Mesendoderm (in vitro differentiated cells): ENCODE data around the gene ARHGAP19.

Experiments
- DNase-seq: peaks from one replicate; pipeline ENCODE4 v3.0.0; 2013
- H2AK5ac ChIP-seq: 2 replicates; pipeline ENCODE4 v1.6.1; 2013; ENCODE audit warnings: low read length, inconsistent platforms
- H2BK120ac ChIP-seq: 2 replicates; pipeline ENCODE4 v1.6.1; 2013; ENCODE audit warnings: low read depth, mild to moderate bottlenecking, low read length, moderate library complexity, mixed read lengths
- H2BK15ac ChIP-seq: replicated peaks from 2 replicates; pipeline ENCODE4 v1.6.1; 2013; ENCODE audit warnings: low read depth, mild to moderate bottlenecking, moderate library complexity
- H2BK5ac ChIP-seq: 2 replicates; pipeline ENCODE4 v1.6.1; 2013; ENCODE audit warnings: low read length, inconsistent platforms
- H3K18ac ChIP-seq: 2 replicates; pipeline ENCODE4 v1.6.1; 2013; ENCODE audit warnings: mild to moderate bottlenecking, low read length, mixed read lengths
- H3K23ac ChIP-seq: one replicate; pipeline ENCODE4 v1.6.1; 2013; ENCODE audit warnings: low read length
- H3K27ac ChIP-seq: 2 replicates; pipeline ENCODE4 v1.5.1; 2013; ENCODE audit warnings: low read depth, mild to moderate bottlenecking, inconsistent platforms, low read length, moderate library complexity
- H3K27me3 ChIP-seq: 2 replicates; pipeline ENCODE4 v1.6.1; 2013; ENCODE audit warnings: low read length, control low read depth, mild to moderate bottlenecking, inconsistent platforms; ENCODE audit not compliant: insufficient read depth, poor library complexity
- H3K36me3 ChIP-seq: 2 replicates; pipeline ENCODE4 v1.6.1; 2013; ENCODE audit warnings: low read length, inconsistent platforms; ENCODE audit not compliant: control insufficient read depth, insufficient read depth
- H3K4ac ChIP-seq: one replicate; pipeline ENCODE4 v1.6.1; 2013; ENCODE audit warnings: low read depth, mild to moderate bottlenecking, low read length, moderate library complexity
- H3K4me1 ChIP-seq: 2 replicates; pipeline ENCODE4 v1.6.1; 2013; ENCODE audit warnings: low read depth, low read length, inconsistent platforms; ENCODE audit not compliant: control insufficient read depth
- H3K4me2 ChIP-seq: 2 replicates; pipeline ENCODE4 v1.6.1; 2013; ENCODE audit warnings: low read length
- H3K4me3 ChIP-seq: 2 replicates; pipeline ENCODE4 v1.5.1; 2013; ENCODE audit warnings: mild to moderate bottlenecking, low read length
- H3K56ac ChIP-seq: one replicate; pipeline ENCODE4 v1.6.1; 2013; ENCODE audit warnings: low read length
- H3K79me1 ChIP-seq: 2 replicates; pipeline ENCODE4 v1.6.1; 2013; ENCODE audit warnings: low read length, inconsistent platforms
- H3K79me2 ChIP-seq: 2 replicates; pipeline ENCODE4 v1.6.1; 2013; ENCODE audit warnings: mild to moderate bottlenecking, low read length; ENCODE audit not compliant: control insufficient read depth, insufficient read depth
- H3K9ac ChIP-seq: 2 replicates; pipeline ENCODE4 v1.6.1; 2013; ENCODE audit warnings: low read length, inconsistent platforms
- H4K5ac ChIP-seq: one replicate; pipeline ENCODE4 v1.6.1; 2013; ENCODE audit warnings: low read length
- H4K8ac ChIP-seq: one replicate; pipeline ENCODE4 v1.6.1; 2013; ENCODE audit warnings: low read depth, mild to moderate bottlenecking, control low read depth, low read length, moderate library complexity
- WGBS: extraction: QIAGEN DNeasy Blood & Tissue Kit; methylation state at CpG from one replicate; pipeline ENCODE4 v1.1.7; 2013; ENCODE audit warnings: low lambda C conversion rate, missing lambda C conversion rate; ENCODE audit not compliant: insufficient coverage; ENCODE audit errors: extremely low coverage; 5-methylcytosine and 5-hydroxymethylcytosine counted together

Gene ARHGAP19

DNA sequence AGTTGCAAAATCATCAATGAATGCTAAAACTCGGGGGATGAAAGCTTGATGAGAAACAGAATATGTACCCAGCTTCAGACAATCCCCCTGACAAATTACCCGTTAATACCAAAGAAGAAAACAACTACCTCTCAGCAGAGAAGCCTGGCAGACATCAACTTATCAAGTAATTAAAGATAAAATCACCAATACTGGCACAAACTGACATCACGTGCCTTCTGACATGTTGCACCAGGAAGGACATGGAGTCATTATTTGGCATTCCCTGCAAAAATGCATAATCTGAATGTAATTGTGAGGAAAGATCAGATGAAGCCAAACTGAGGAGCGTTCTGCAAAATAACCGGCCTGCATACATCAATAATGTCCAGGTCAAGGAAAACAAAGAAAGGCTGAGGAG is 114.4 kb downstream of the ARHGAP19 start:
- WGBS: no CpG with 5 or more reads among the region's 5 CpGs
- Histone ChIP-seq H3K4me1 (peaks cover 4% of the 10 kb centered on the region), H3K79me2 (no peaks in the 10 kb centered on the region), H3K18ac (no peak overlapping the region), H2BK15ac (no peak overlapping the region), H3K79me1 (no peaks in the 10 kb centered on the region), H2BK120ac (no peak overlapping the region), H3K4me3 (no peak overlapping the region), H3K23ac (no peak overlapping the region), H3K4ac (no peak overlapping the region), H4K8ac (no peak overlapping the region), H3K36me3 (no peaks in the 10 kb centered on the region), H4K5ac (no peak overlapping the region), H3K27me3 (no peaks in the 10 kb centered on the region), H3K27ac (no peak overlapping the region), H3K56ac (no peak overlapping the region), H2BK5ac (no peak overlapping the region), H3K4me2 (no peak overlapping the region), H2AK5ac (no peak overlapping the region), H3K9ac (no peak overlapping the region)
- DNase-seq: no peak

DNA sequence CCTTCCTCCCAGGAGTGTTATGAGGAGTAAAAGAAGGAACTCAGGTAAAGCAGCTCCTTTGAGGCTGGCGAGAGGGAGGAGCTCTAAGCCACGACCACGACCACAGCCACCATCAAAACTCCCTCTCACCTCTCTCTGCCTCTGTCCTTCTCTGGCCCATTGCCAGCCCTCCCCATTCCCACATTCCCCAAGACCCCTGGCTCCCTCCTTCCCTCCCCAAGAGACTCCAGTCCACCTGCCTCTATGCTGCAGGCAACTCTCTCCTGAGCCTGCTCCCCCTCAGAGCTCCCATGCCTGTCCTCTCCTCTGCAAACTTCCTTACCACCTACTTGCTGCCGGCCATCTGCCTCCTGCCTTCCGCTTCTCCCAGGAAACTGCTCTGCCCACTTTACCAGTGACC is 116.2 kb downstream of the ARHGAP19 start:
- Histone ChIP-seq H3K79me2 (no peaks in the 10 kb centered on the region), H3K4ac (no peak overlapping the region), H2BK120ac (no peak overlapping the region), H3K4me1 (peaks cover 4% of the 10 kb centered on the region), H4K8ac (no peak overlapping the region), H3K27me3 (no peaks in the 10 kb centered on the region), H3K23ac (no peak overlapping the region), H2BK5ac (no peak overlapping the region), H3K18ac (no peak overlapping the region), H3K36me3 (no peaks in the 10 kb centered on the region), H3K79me1 (no peaks in the 10 kb centered on the region), H2AK5ac (no peak overlapping the region), H3K4me2 (no peak overlapping the region), H3K9ac (no peak overlapping the region), H3K56ac (no peak overlapping the region), H2BK15ac (no peak overlapping the region), H4K5ac (no peak overlapping the region), H3K27ac (no peak overlapping the region), H3K4me3 (no peak overlapping the region)
- DNase-seq: no peak
- WGBS: no CpG with 5 or more reads among the region's 5 CpGs

DNA sequence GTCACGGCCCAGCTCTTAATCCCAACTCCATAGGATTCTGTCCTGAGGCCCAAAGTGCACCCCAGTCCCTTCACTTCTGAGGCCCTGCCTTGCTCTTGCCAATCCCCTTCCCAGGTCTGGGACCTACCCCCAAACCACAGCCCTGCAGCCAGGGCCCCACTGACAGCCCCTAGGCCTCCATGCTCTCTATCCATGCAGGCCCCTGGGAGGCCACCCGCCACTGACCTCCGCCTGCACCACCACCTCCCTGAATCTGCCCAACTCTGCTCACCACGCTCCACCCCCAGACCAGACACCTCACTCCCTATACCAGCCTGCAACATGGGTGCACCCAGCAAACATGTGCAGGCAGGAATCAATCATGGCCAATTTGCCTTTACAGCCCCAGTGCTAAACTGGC is 116.9 kb downstream of the ARHGAP19 start:
- no peak overlapping the region for H3K56ac ChIP-seq
- H3K36me3 ChIP-seq: no peaks in the 10 kb centered on the region
- H3K9ac ChIP-seq: no peak overlapping the region
- H3K4me3 ChIP-seq: no peak overlapping the region
- no peak overlapping the region for H2BK5ac ChIP-seq
- DNase-seq: no peak
- no peak overlapping the region for H3K4ac ChIP-seq
- H3K27me3 ChIP-seq: no peaks in the 10 kb centered on the region
- H3K27ac ChIP-seq: no peak overlapping the region
- no peak overlapping the region for H2BK15ac ChIP-seq
- no peak overlapping the region for H3K23ac ChIP-seq
- no peak overlapping the region for H2AK5ac ChIP-seq
- H2BK120ac ChIP-seq: no peak overlapping the region
- H3K4me1 ChIP-seq: peaks cover 4% of the 10 kb centered on the region
- no peak overlapping the region for H3K18ac ChIP-seq
- no peaks in the 10 kb centered on the region for H3K79me2 ChIP-seq
- no peaks in the 10 kb centered on the region for H3K79me1 ChIP-seq
- WGBS: no CpG with 5 or more reads among the region's 4 CpGs
- no peak overlapping the region for H4K5ac ChIP-seq
- no peak overlapping the region for H4K8ac ChIP-seq
- no peak overlapping the region for H3K4me2 ChIP-seq

DNA sequence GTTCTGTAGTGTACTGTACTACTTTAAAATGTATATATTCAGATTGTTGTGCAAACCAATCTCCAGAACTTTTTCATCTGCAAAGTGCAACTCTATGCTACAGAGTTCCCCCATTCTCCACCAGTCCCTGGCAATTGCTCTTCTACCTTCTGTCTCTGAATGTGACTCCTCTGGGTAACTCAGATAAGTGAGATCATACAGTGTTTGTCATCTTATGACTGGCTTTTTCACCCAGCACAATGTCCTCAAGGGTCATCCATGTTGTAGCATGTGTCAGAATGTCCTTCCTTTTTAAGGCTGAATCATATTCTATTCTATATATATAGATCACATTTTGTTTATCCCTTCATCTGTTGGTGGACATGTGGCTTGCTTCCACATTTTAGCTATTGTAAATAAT is 117.5 kb downstream of the ARHGAP19 start:
- Histone ChIP-seq H3K79me1 (no peaks in the 10 kb centered on the region), H3K79me2 (no peaks in the 10 kb centered on the region), H3K27ac (no peak overlapping the region), H2BK120ac (no peak overlapping the region), H4K5ac (no peak overlapping the region), H3K4me2 (no peak overlapping the region), H2BK15ac (no peak overlapping the region), H2BK5ac (no peak overlapping the region), H3K4ac (no peak overlapping the region), H3K27me3 (no peaks in the 10 kb centered on the region), H3K56ac (no peak overlapping the region), H3K18ac (no peak overlapping the region), H3K36me3 (no peaks in the 10 kb centered on the region), H3K23ac (no peak overlapping the region), H3K9ac (no peak overlapping the region), H3K4me3 (no peak overlapping the region), H3K4me1 (peaks cover 2% of the 10 kb centered on the region), H2AK5ac (no peak overlapping the region), H4K8ac (no peak overlapping the region)
- DNase-seq: no peak

DNA sequence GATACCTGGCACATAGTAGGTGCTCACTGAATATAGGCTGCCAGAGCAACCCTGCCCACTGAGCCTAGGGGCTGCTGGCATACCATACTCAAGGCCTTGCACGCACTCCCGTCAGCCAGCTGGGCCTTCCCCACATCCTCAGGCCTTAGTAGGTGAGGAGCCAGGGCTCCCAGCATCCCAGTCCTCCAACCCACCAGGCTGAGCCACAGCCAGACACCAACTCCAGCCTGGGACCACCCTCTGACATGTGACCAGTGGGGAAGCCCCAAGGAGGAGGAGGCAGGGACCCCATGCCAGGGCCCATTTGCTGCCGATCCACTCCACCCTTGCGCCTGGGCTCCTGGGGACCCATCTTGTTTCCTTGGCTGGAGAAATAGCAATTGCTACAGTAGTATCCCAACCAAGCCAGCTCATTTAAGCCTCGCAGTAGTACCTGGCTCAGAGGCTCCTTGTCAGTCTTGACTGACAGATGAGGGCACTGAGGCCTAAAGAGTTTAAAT is 118.1 kb downstream of the ARHGAP19 start:
- Histone ChIP-seq H4K8ac (no peak overlapping the region), H3K9ac (no peak overlapping the region), H3K27me3 (no peaks in the 10 kb centered on the region), H3K4me3 (no peak overlapping the region), H2AK5ac (no peak overlapping the region), H2BK5ac (no peak overlapping the region), H3K18ac (no peak overlapping the region), H3K4ac (no peak overlapping the region), H3K79me1 (no peaks in the 10 kb centered on the region), H3K36me3 (no peaks in the 10 kb centered on the region), H3K79me2 (no peaks in the 10 kb centered on the region), H3K27ac (no peak overlapping the region), H3K4me2 (no peak overlapping the region), H2BK15ac (no peak overlapping the region), H3K56ac (no peak overlapping the region), H3K4me1 (no peaks in the 10 kb centered on the region), H4K5ac (no peak overlapping the region), H3K23ac (no peak overlapping the region), H2BK120ac (no peak overlapping the region)
- no CpG with 5 or more reads among the region's 5 CpGs for WGBS
- no peak for DNase-seq

DNA sequence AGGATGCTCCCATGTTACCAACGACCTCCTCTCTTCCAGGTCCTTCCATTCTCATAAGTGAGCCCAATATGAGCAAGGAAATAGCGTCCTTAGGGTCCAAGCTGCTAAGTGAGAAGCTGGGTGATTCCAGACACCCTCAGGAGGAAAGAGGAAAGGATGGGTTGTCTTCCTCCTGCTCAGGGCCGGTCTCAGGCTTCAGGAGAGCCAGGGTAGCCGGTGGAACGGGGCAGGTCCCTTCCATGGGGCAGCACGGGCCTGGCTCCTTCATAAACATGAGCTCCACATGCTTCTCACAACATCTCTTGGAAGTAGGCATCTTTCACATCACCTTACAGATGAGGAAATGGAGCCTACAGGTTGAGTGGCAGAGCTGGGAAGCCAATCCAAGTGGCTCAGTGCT is 119.4 kb downstream of the ARHGAP19 start:
- H2BK120ac ChIP-seq: no peak overlapping the region
- no peak overlapping the region for H3K23ac ChIP-seq
- H2BK5ac ChIP-seq: no peak overlapping the region
- H3K79me2 ChIP-seq: no peaks in the 10 kb centered on the region
- no peak overlapping the region for H3K27ac ChIP-seq
- H3K27me3 ChIP-seq: no peaks in the 10 kb centered on the region
- DNase-seq: no peak
- WGBS: no CpG with 5 or more reads among the region's 6 CpGs
- no peak overlapping the region for H4K8ac ChIP-seq
- H3K4ac ChIP-seq: no peak overlapping the region
- no peak overlapping the region for H3K4me3 ChIP-seq
- H3K4me2 ChIP-seq: no peak overlapping the region
- H3K4me1 ChIP-seq: no peaks in the 10 kb centered on the region
- no peak overlapping the region for H2AK5ac ChIP-seq
- H3K56ac ChIP-seq: no peak overlapping the region
- no peak overlapping the region for H3K9ac ChIP-seq
- no peaks in the 10 kb centered on the region for H3K79me1 ChIP-seq
- H3K18ac ChIP-seq: no peak overlapping the region
- no peaks in the 10 kb centered on the region for H3K36me3 ChIP-seq
- H2BK15ac ChIP-seq: no peak overlapping the region
- H4K5ac ChIP-seq: no peak overlapping the region
